Aorta (tissue), 5 donors: ENCODE results near the gene RPTOR. TPM values are rescaled to one million over a fixed set of nuclear protein-coding genes. Genes with fewer than 3 reads are reported as not detected.
A peak's percentile ranks its signal among the peaks of the same experiment; 100 is the strongest.

Experiments
- ATAC-seq: fragments of 200-7000 bp; cut with Tn5 transposase; one replicate; pipeline ENCODE4 v1.9.1; 2022; ENCODE audit warnings: moderate library complexity; ENCODE audit not compliant: low FRiP score
- DNase-seq, 2 donors: peaks; one replicate each; pipeline ENCODE4 v3.0.0-alpha.2; 2020
- H3K27ac ChIP-seq, 2 donors: one replicate each; pipeline ENCODE4 v1.5.1; 2013; ENCODE audit warnings: low read length in 2 of 2, mild to moderate bottlenecking in 2 of 2, moderate library complexity in 2 of 2, control low read depth in 1 of 2, inconsistent platforms in 1 of 2, low read depth in 1 of 2
- H3K27me3 ChIP-seq, 2 donors: one replicate each; pipeline ENCODE4 v1.6.1; 2013; ENCODE audit warnings: control low read depth in 1 of 2, low read length in 1 of 2, mild to moderate bottlenecking in 1 of 2, moderate library complexity in 1 of 2; ENCODE audit not compliant: insufficient read depth in 2 of 2, control insufficient read depth in 1 of 2
- H3K36me3 ChIP-seq, 2 donors: one replicate each; pipeline ENCODE4 v1.6.1; 2013; ENCODE audit warnings: control low read depth in 1 of 2, low read length in 1 of 2, mild to moderate bottlenecking in 1 of 2; ENCODE audit not compliant: insufficient read depth in 2 of 2, control insufficient read depth in 1 of 2
- H3K4me1 ChIP-seq, 2 donors: one replicate each; pipeline ENCODE4 v1.6.1; 2013; ENCODE audit warnings: low read length in 2 of 2, control low read depth in 1 of 2, mild to moderate bottlenecking in 1 of 2, moderate library complexity in 1 of 2; ENCODE audit not compliant: insufficient read depth in 2 of 2, control insufficient read depth in 1 of 2
- H3K4me3 ChIP-seq, 2 donors: one replicate each; pipeline ENCODE4 v1.5.1; 2013; ENCODE audit warnings: low read length in 2 of 2, control low read depth in 1 of 2, mild to moderate bottlenecking in 1 of 2
- H3K9me3 ChIP-seq: one replicate; pipeline ENCODE4 v1.6.1; 2013; ENCODE audit warnings: mild to moderate bottlenecking, low read length; ENCODE audit not compliant: control insufficient read depth
- WGBS, 2 donors: extraction: QIAGEN DNeasy Blood & Tissue Kit; methylation state at CpG; one replicate each; pipeline ENCODE4 v1.1.7; 2013; 5-methylcytosine and 5-hydroxymethylcytosine counted together
- intact Hi-C, 2 donors: fragments of 100-400 bp; cut with DNase I; formaldehyde crosslinking; loops; one replicate each; pipeline versions ENCODE4 v1.14.2 to v1.15.0; 2022
- polyA plus RNA-seq, 2 donors: library from polyadenylated mRNA; stranded (reverse); fragments of 200-250 nt; gene quantifications; one replicate each; pipeline ENCODE4 v1.2.3, GENCODE V29; 2013
- total RNA-seq, 2 donors: library from RNA; stranded (reverse); fragmentation: NEBNext Ultra II Directional; extraction: Animal tissue kit (Norgen Biotek cat#: 25700); gene quantifications; one replicate each; pipeline ENCODE4 v1.2.1, GENCODE V29; 2021
- donor health status: healthy with polysubstance abuse.
- donor health status: Bipolar disorder and iron deficiency.
- donor health status: DM: no; HTN: no; CAD: no.
- donor health status: DM: no; HTN: no; CAD: no.
- donor health status: DM: yes; HTN: yes; CAD: no.

RPTOR gene
- total and polyA plus RNA-seq, 4 donors: 2.1 to 31.4 (median 18.6) TPM

- peak in 1 of 2 donors; percentile 38 for DNase-seq
- Histone ChIP-seq H3K27ac (no peak overlapping the region), H3K9me3 (no peaks in the 10 kb centered on the region), H3K36me3 (no peaks in the 10 kb centered on the region), H3K27me3 (no peaks in the 10 kb centered on the region), H3K4me1 (no peaks in the 10 kb centered on the region), H3K4me3 (no peak overlapping the region)
- intact Hi-C loops: loop anchor here in 1 of 2 donors (5.0 kb wide), 1 partner anchor 37 kb away; no protein-coding TSS in a partner anchor
- no peak for ATAC-seq
- 80 to 83% methylated on average over 13 of the region's 13 CpGs for WGBS, 2 donors
Measured at GRCh38 chr17:80790021-80790765, 245.6 kb downstream of the RPTOR start.

- 77 to 78% methylated on average over 10 of the region's 10 CpGs for WGBS, 2 donors
- Histone ChIP-seq H3K27ac (no peak overlapping the region), H3K27me3 (no peaks in the 10 kb centered on the region), H3K4me3 (no peak overlapping the region), H3K4me1 (no peaks in the 10 kb centered on the region), H3K9me3 (no peaks in the 10 kb centered on the region), H3K36me3 (no peaks in the 10 kb centered on the region)
- ATAC-seq (no peak), DNase-seq (peak in 1 of 2 donors; percentile 41)
- intact Hi-C loops: loop anchor here in 1 of 2 donors (5.0 kb wide), 1 partner anchor 36 kb away; no protein-coding TSS in a partner anchor
Measured at GRCh38 chr17:80790981-80791742, 246.5 kb downstream of the RPTOR start.

- ATAC-seq (peak; percentile 78), DNase-seq (peak; percentile 79 to 87)
- Histone ChIP-seq H3K27ac (no peak overlapping the region), H3K4me3 (no peak overlapping the region), H3K27me3 (no peaks in the 10 kb centered on the region), H3K36me3 (no peaks in the 10 kb centered on the region), H3K9me3 (no peaks in the 10 kb centered on the region), H3K4me1 (no peaks in the 10 kb centered on the region)
- 30 to 35% methylated on average over 11 of the region's 11 CpGs for WGBS, 2 donors
- intact Hi-C loops: loop anchor here in 1 of 2 donors (5.0 kb wide), 1 partner anchor 35 kb away; no protein-coding TSS in a partner anchor
Measured at GRCh38 chr17:80791758-80792284, 247.2 kb downstream of the RPTOR start.

GRCh38 chr17:80792373-80792781 lies 247.7 kb downstream of the RPTOR start:
- intact Hi-C loops: loop anchor here in 1 of 2 donors (5.0 kb wide), 1 partner anchor 35 kb away; no protein-coding TSS in a partner anchor
- H3K27me3 ChIP-seq: no peaks in the 10 kb centered on the region
- DNase-seq: peak; percentile 32 to 73
- H3K36me3 ChIP-seq: no peaks in the 10 kb centered on the region
- ATAC-seq: peak; percentile 45
- no peaks in the 10 kb centered on the region for H3K4me1 ChIP-seq
- no peaks in the 10 kb centered on the region for H3K9me3 ChIP-seq
- no peak overlapping the region for H3K4me3 ChIP-seq
- no peak overlapping the region for H3K27ac ChIP-seq
- WGBS, 2 donors: 65 to 70% methylated on average over 10 of the region's 10 CpGs

- Histone ChIP-seq H3K27ac (no peak overlapping the region), H3K27me3 (no peaks in the 10 kb centered on the region), H3K4me3 (no peak overlapping the region), H3K36me3 (no peaks in the 10 kb centered on the region), H3K4me1 (no peaks in the 10 kb centered on the region), H3K9me3 (no peaks in the 10 kb centered on the region)
- 96 to 97% methylated on average over 12 of the region's 12 CpGs for WGBS, 2 donors
- DNase-seq (peak; percentile 36 to 74), ATAC-seq (no peak)
- intact Hi-C loops: loop anchor here in 1 of 2 donors (5.0 kb wide), 1 partner anchor 34 kb away; no protein-coding TSS in a partner anchor
Measured at GRCh38 chr17:80793421-80793820, 248.8 kb downstream of the RPTOR start.

- no peak overlapping the region for H3K27ac ChIP-seq
- WGBS, 2 donors: 74 to 77% methylated on average over 5 of the region's 5 CpGs
- no peaks in the 10 kb centered on the region for H3K9me3 ChIP-seq
- no peaks in the 10 kb centered on the region for H3K4me1 ChIP-seq
- ATAC-seq (no peak), DNase-seq (peak; percentile 9 to 44)
- H3K27me3 ChIP-seq: no peaks in the 10 kb centered on the region
- no peak overlapping the region for H3K4me3 ChIP-seq
- no peaks in the 10 kb centered on the region for H3K36me3 ChIP-seq
- intact Hi-C loops: loop anchor here in 1 of 2 donors (5.0 kb wide), 1 partner anchor 33 kb away; no protein-coding TSS in a partner anchor
Measured at GRCh38 chr17:80793851-80794267, 249.2 kb downstream of the RPTOR start.

- no peak overlapping the region for H3K4me3 ChIP-seq
- no peak overlapping the region for H3K27ac ChIP-seq
- no peak for ATAC-seq
- no peaks in the 10 kb centered on the region for H3K27me3 ChIP-seq
- H3K4me1 ChIP-seq: no peaks in the 10 kb centered on the region
- no peaks in the 10 kb centered on the region for H3K9me3 ChIP-seq
- WGBS, 2 donors: 95% methylated on average over 16 of the region's 16 CpGs
- H3K36me3 ChIP-seq: no peaks in the 10 kb centered on the region
- DNase-seq: peak; percentile 13 to 25
- intact Hi-C loops: loop anchor here in 1 of 2 donors (5.0 kb wide), 1 partner anchor 33 kb away; no protein-coding TSS in a partner anchor
Measured at GRCh38 chr17:80794281-80795089, 249.8 kb downstream of the RPTOR start.

GRCh38 chr17:80795090-80795580 lies 250.5 kb downstream of the RPTOR start:
- intact Hi-C loops: no loop called here
- 87 to 90% methylated on average over 12 of the region's 12 CpGs for WGBS, 2 donors
- Histone ChIP-seq H3K4me1 (no peaks in the 10 kb centered on the region), H3K4me3 (no peak overlapping the region), H3K27ac (no peak overlapping the region), H3K9me3 (no peaks in the 10 kb centered on the region), H3K36me3 (no peaks in the 10 kb centered on the region), H3K27me3 (no peaks in the 10 kb centered on the region)
- ATAC-seq: no peak
- peak in 1 of 2 donors; percentile 20 for DNase-seq
